HG03097 (cell line): ENCODE results near the gene SAMD3.
"Not testable (repeated sequence)": the region's sequence is repeated elsewhere in the genome, so short reads cannot be mapped to it uniquely, and the experiment has no call there.

Experiments used
- ATAC-seq: cut with Tn5 transposase; IDR thresholded peaks from one replicate; pipeline ENCODE4 v1.9.1; 2021; ENCODE audit not compliant: unreplicated experiment, low FRiP score

SAMD3 gene

GRCh38 chr6:130212215-130212874 lies 10.4 kb downstream of the SAMD3 start:
- ATAC-seq: no peak

GRCh38 chr6:130211691-130212090 lies 11.1 kb downstream of the SAMD3 start:
- ATAC-seq: no peak

GRCh38 chr6:130207979-130208649 lies 14.6 kb downstream of the SAMD3 start:
- ATAC-seq: no peak

GRCh38 chr6:130206479-130206878 lies 16.3 kb downstream of the SAMD3 start:
- no peak for ATAC-seq

- no peak for ATAC-seq
These were observed 18.4 kb downstream of the SAMD3 start for GRCh38 chr6:130204322-130204721.

- ATAC-seq: no peak
These were observed 19.4 kb downstream of the SAMD3 start for GRCh38 chr6:130203370-130203769.

- ATAC-seq: no peak
These were observed 20.0 kb downstream of the SAMD3 start for GRCh38 chr6:130202782-130203181.

GRCh38 chr6:130200020-130200419 lies 22.7 kb downstream of the SAMD3 start:
- no peak for ATAC-seq

GRCh38 chr6:130198483-130199035 lies 24.2 kb downstream of the SAMD3 start:
- no peak for ATAC-seq

- ATAC-seq: not testable (repeated sequence)
These were observed 24.8 kb downstream of the SAMD3 start for GRCh38 chr6:130197816-130198482.

GRCh38 chr6:130194434-130194833 lies 28.3 kb downstream of the SAMD3 start:
- ATAC-seq: not testable (repeated sequence)

- no peak for ATAC-seq
These were observed 31.8 kb downstream of the SAMD3 start for GRCh38 chr6:130190701-130191690.

GRCh38 chr6:130189531-130190397 lies 33.0 kb downstream of the SAMD3 start:
- ATAC-seq: no peak

- no peak for ATAC-seq
These were observed 34.4 kb downstream of the SAMD3 start for GRCh38 chr6:130188207-130188899.

GRCh38 chr6:130187335-130188206 lies 35.2 kb downstream of the SAMD3 start:
- no peak for ATAC-seq

GRCh38 chr6:130185658-130186057 lies 37.1 kb downstream of the SAMD3 start:
- ATAC-seq: no peak

GRCh38 chr6:130183271-130184222 lies 39.2 kb downstream of the SAMD3 start:
- ATAC-seq: no peak
